PC-9 (cell line): ENCODE measurements around the gene ASB15.

Experiments
- CTCF ChIP-seq: fragments of 200-600 bp; sonication (generic); conservative IDR thresholded peaks from 2 replicates; pipeline ENCODE4 v1.6.1; 2017; ENCODE audit warnings: mixed run types, antibody characterized with exemption, mild to moderate bottlenecking, moderate library complexity
- EZH2 ChIP-seq: fragments of 200-600 bp; sonication (generic); IDR thresholded peaks from 2 replicates; pipeline ENCODE4 v1.8.0; 2017; ENCODE audit warnings: antibody characterized with exemption, low read depth

GRCh38 chr7:123633553-123633952, 31.9 kb downstream of the ASB15 start:
- TF ChIP-seq CTCF, result no peak
- no peak for TF ChIP-seq EZH2
